Adrenal gland (tissue), 5 donors: ENCODE results near the gene PLK1.

ENCODE experiments used
- CTCF ChIP-seq, 6 experiments: fragments of 450-650 bp in 4 of 6; fragments of 200-600 bp in 2 of 6; sonication (generic) in 1 of 6; IDR thresholded peaks; 1 replicate in 5 of 6; 2 replicates in 1 of 6; pipeline versions ENCODE4 v1.5.1 to v1.8.0; 2016 to 2021; ENCODE audit warnings: antibody characterized with exemption in 6 of 6, mild to moderate bottlenecking in 2 of 6, moderate library complexity in 1 of 6
- POLR2A ChIP-seq, 2 donors: fragments of 450-650 bp; IDR thresholded peaks; one replicate each; pipeline ENCODE4 v1.6.1; 2017; ENCODE audit warnings: antibody characterized with exemption in 2 of 2, mild to moderate bottlenecking in 2 of 2, moderate library complexity in 1 of 2
- donor health status: DM: no; HTN: no; CAD: no.

DNA sequence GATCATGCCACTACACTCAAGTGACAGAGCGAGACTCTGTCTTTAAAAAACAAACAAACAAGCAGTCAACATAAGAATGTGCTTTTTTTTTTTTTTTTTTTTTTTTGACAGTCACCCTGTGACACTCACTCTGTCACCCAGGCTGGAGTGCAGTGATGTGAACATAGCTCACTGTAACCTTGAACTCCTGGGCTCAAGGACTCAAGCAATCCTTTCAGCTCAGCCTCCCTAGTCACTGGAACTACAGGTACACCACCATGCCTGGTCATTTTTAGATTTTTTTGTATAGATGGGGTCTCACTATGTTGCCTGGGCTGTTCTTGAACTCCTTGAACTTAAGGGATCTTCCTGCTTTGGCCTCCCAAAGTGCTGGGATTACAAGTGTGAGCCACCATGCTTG, 60.8 kb downstream of the PLK1 start:
- TF ChIP-seq CTCF (IDR thresholded peaks at IDR 0.05) (no peak), POLR2A (IDR thresholded peaks at IDR 0.05) (no peak)
